SK-N-SH (cell line): ENCODE measurements around the gene SENP1. TPM values are rescaled to one million over a fixed set of nuclear protein-coding genes. Genes with fewer than 3 reads are reported as not detected.

ENCODE experiments used
- CTCF ChIA-PET: fragments of 300-600, 350-600 bp; formaldehyde crosslinking; extraction: SDS; loops from one replicate; lab custom pipeline; 2021; lab: Yijun Ruan, JAX
- POLR2A ChIA-PET: fragments of 350-600 bp; sonication (Branson Sonifier 250); formaldehyde crosslinking; extraction: SDS; loops from one replicate; lab custom pipeline; 2020; ENCODE audit warnings: antibody characterized with exemption, inconsistent platforms; lab: Yijun Ruan, JAX
- DNase-seq: peaks from one replicate; pipeline ENCODE4 v3.0.0; 2012
- H2AFZ ChIP-seq: fragments of 200-600 bp; sonication (generic); 2 replicates; pipeline ENCODE4 v1.8.1; 2016; ENCODE audit warnings: antibody characterized with exemption, mild to moderate bottlenecking, low read depth
- H3F3A ChIP-seq: fragments of 200-600 bp; sonication (generic); replicated peaks from 2 replicates; pipeline ENCODE3; 2016; ENCODE audit warnings: antibody characterized with exemption, mild to moderate bottlenecking; ENCODE audit not compliant: insufficient read depth
- H3K27ac ChIP-seq, 2 experiments: fragments of 200-500 bp in 1 of 2; fragments of 200-600 bp in 1 of 2; sonication (Bioruptor generic) in 1 of 2; sonication (generic), shearing (Covaris generic) in 1 of 2; 2 replicates each; pipeline versions ENCODE4 v1.5.1 to v1.6.1; 2014 to 2016; ENCODE audit warnings: low read depth in 2 of 2, inconsistent platforms in 1 of 2, low read length in 1 of 2, mild to moderate bottlenecking in 1 of 2, mixed read lengths in 1 of 2
- H3K27me3 ChIP-seq: fragments of 200-600 bp; sonication (generic), shearing (Covaris generic); 2 replicates; pipeline ENCODE4 v1.6.1; 2016; ENCODE audit warnings: mixed run types; ENCODE audit not compliant: insufficient read depth
- H3K36me3 ChIP-seq, 2 experiments: fragments of 200-500 bp in 1 of 2; fragments of 200-600 bp in 1 of 2; sonication (Bioruptor generic) in 1 of 2; sonication (generic) in 1 of 2; replicated peaks in 1 of 2; 2 replicates each; pipeline versions ENCODE3 to v1.5.1; 2014 to 2016; ENCODE audit warnings: low read length in 1 of 2, mild to moderate bottlenecking in 1 of 2; ENCODE audit not compliant: insufficient read depth in 2 of 2, control insufficient read depth in 1 of 2
- H3K4me1 ChIP-seq, 2 experiments: fragments of 200-500 bp in 1 of 2; fragments of 200-600 bp in 1 of 2; sonication (Bioruptor generic) in 1 of 2; sonication (generic), shearing (Covaris generic) in 1 of 2; 2 replicates each; pipeline versions ENCODE4 v1.5.1 to v1.6.1; 2014 to 2016; ENCODE audit warnings: low read depth in 1 of 2, low read length in 1 of 2, mixed run types in 1 of 2; ENCODE audit not compliant: insufficient read depth in 2 of 2, control insufficient read depth in 1 of 2
- H3K4me2 ChIP-seq: fragments of 200-600 bp; sonication (generic), shearing (Covaris generic); 2 replicates; pipeline ENCODE4 v1.6.1; 2017; ENCODE audit warnings: mixed run types
- H3K4me3 ChIP-seq, 2 experiments: fragments of 200-500 bp in 1 of 2; fragments of 200-600 bp in 1 of 2; sonication (Bioruptor generic) in 1 of 2; sonication (generic), shearing (Covaris generic) in 1 of 2; 2 replicates each; pipeline versions ENCODE4 v1.5.1 to v1.8.1; 2014 to 2016; ENCODE audit warnings: low read depth in 2 of 2, inconsistent platforms in 1 of 2, low read length in 1 of 2, mild to moderate bottlenecking in 1 of 2, mixed read lengths in 1 of 2, moderate library complexity in 1 of 2
- H3K79me2 ChIP-seq: fragments of 200-600 bp; sonication (generic); 2 replicates; pipeline ENCODE4 v1.8.1; 2017; ENCODE audit warnings: mild to moderate bottlenecking; ENCODE audit not compliant: insufficient read depth
- H3K9ac ChIP-seq: fragments of 200-600 bp; sonication (generic); 2 replicates; pipeline ENCODE4 v1.6.1; 2017; ENCODE audit warnings: mixed run types
- H3K9me2 ChIP-seq: fragments of 200-600 bp; sonication (generic); 2 replicates; pipeline ENCODE4 v1.6.1; 2017; ENCODE audit warnings: mixed run types
- H3K9me3 ChIP-seq: fragments of 200-600 bp; sonication (generic); 2 replicates; pipeline ENCODE4 v1.6.1; 2017; ENCODE audit warnings: mixed run types, mild to moderate bottlenecking, moderate library complexity
- H4K20me1 ChIP-seq: fragments of 200-600 bp; sonication (generic); 2 replicates; pipeline ENCODE4 v1.6.1; 2017; ENCODE audit warnings: mild to moderate bottlenecking, mixed run types; ENCODE audit not compliant: insufficient read depth
- CHD2 ChIP-seq: fragments of 150-350 bp; IDR thresholded peaks from 2 replicates; pipeline ENCODE4 v1.6.1; 2018; ENCODE audit warnings: low read length; ENCODE audit not compliant: partially characterized antibody
- GABPA ChIP-seq: IDR thresholded peaks from 2 replicates; pipeline ENCODE4 v1.4.0; 2012; ENCODE audit warnings: low read depth, mild to moderate bottlenecking
- JUND ChIP-seq: IDR thresholded peaks from 2 replicates; pipeline ENCODE4 v1.4.0; 2012
- MAX ChIP-seq: IDR thresholded peaks from 2 replicates; pipeline ENCODE4 v1.4.0; 2012; ENCODE audit warnings: low read depth
- MEF2A ChIP-seq: IDR thresholded peaks from 2 replicates; pipeline ENCODE4 v1.4.0; 2012; ENCODE audit warnings: low read depth, borderline replicate concordance
- NRF1 ChIP-seq: IDR thresholded peaks from 2 replicates; pipeline ENCODE4 v1.6.1; 2012; ENCODE audit warnings: low read depth, mild to moderate bottlenecking, low read length
- SIN3A ChIP-seq: IDR thresholded peaks from 2 replicates; pipeline ENCODE4 v1.6.1; 2012; ENCODE audit warnings: low read depth, mild to moderate bottlenecking, low read length, moderate library complexity, borderline replicate concordance
- TAF1 ChIP-seq: IDR thresholded peaks from 2 replicates; pipeline ENCODE4 v1.6.1; 2012; ENCODE audit warnings: low read depth, mild to moderate bottlenecking, low read length, moderate library complexity, borderline replicate concordance
- TEAD4 ChIP-seq: IDR thresholded peaks from 2 replicates; pipeline ENCODE4 v1.4.0; 2012; ENCODE audit warnings: mild to moderate bottlenecking, borderline replicate concordance; ENCODE audit not compliant: insufficient read depth
- YY1 ChIP-seq: IDR thresholded peaks from 2 replicates; pipeline ENCODE4 v1.4.0; 2012; ENCODE audit warnings: low read depth, mild to moderate bottlenecking
- ZBTB33 ChIP-seq: IDR thresholded peaks from 2 replicates; pipeline ENCODE4 v1.4.0; 2012; ENCODE audit warnings: low read depth, borderline replicate concordance
- whole genome bisulfite sequencing: methylation state at CpG from one replicate; pipeline ENCODE4 v1.1.6; 2017; ENCODE audit warnings: low lambda C conversion rate; 5-methylcytosine and 5-hydroxymethylcytosine counted together
- polyA plus RNA-seq, 3 experiments: library from polyadenylated mRNA; depleted of rRNA; stranded (reverse); fragments of >200 nt; gene quantifications; 2 replicates each; pipeline ENCODE4 v1.2.3, GENCODE V29; 2012
- TF ChIP-seq, protein P1 (sequence below): fragments of 200-600 bp; sonication (generic); IDR thresholded peaks from 2 replicates; pipeline ENCODE4 v1.6.1; 2017; ENCODE audit warnings: antibody characterized with exemption, mild to moderate bottlenecking, moderate library complexity
- TF ChIP-seq, protein P2 (sequence below): IDR thresholded peaks from 2 replicates; pipeline ENCODE4 v1.6.1; 2012; ENCODE audit warnings: mild to moderate bottlenecking, low read depth, low read length, moderate library complexity

The SENP1 gene
- polyA plus RNA-seq, 1 of the 3 experiments (the other 2 are of a cell fraction): 5.6 TPM

GRCh38 chr12:48084841-48085460 lies 20.9 kb downstream of the SENP1 start:
- no peaks in the 10 kb centered on the region for H3K79me2 ChIP-seq
- ChIA-PET CTCF (interaction anchor here (0.7 to 1.9 kb wide), 7 partner anchors 13 to 533 kb away, joined by 4 to 33 read pairs (median 5); no protein-coding TSS in a partner anchor), POLR2A (no interaction called here)
- H4K20me1 ChIP-seq: no peaks in the 10 kb centered on the region
- H3K9me2 ChIP-seq: no peaks in the 10 kb centered on the region
- H3K9ac ChIP-seq: no peak overlapping the region
- H3K4me2 ChIP-seq: no peak overlapping the region
- DNase-seq: no peak
- peaks cover 55 to 72% of the 10 kb centered on the region in 2 experiments for H3K36me3 ChIP-seq
- no peaks in the 10 kb centered on the region for H3F3A ChIP-seq
- H3K27me3 ChIP-seq: no peaks in the 10 kb centered on the region
- 94% methylated on average over 12 of the region's 12 CpGs for WGBS
- H3K4me3 ChIP-seq: no peak overlapping the region
- no peak overlapping the region for H3K27ac ChIP-seq
- no peak overlapping the region for H2AFZ ChIP-seq
- no peaks in the 10 kb centered on the region for H3K4me1 ChIP-seq
- H3K9me3 ChIP-seq: no peaks in the 10 kb centered on the region
- TF ChIP-seq NRF1 (no peak), JUND (no peak), YY1 (no peak), TAF1 (no peak), CHD2 (no peak), GABPA (no peak), TEAD4 (no peak), SIN3A (no peak), MEF2A (no peak), ZBTB33 (no peak), MAX (no peak)
- TF ChIP-seq, protein P1, sequence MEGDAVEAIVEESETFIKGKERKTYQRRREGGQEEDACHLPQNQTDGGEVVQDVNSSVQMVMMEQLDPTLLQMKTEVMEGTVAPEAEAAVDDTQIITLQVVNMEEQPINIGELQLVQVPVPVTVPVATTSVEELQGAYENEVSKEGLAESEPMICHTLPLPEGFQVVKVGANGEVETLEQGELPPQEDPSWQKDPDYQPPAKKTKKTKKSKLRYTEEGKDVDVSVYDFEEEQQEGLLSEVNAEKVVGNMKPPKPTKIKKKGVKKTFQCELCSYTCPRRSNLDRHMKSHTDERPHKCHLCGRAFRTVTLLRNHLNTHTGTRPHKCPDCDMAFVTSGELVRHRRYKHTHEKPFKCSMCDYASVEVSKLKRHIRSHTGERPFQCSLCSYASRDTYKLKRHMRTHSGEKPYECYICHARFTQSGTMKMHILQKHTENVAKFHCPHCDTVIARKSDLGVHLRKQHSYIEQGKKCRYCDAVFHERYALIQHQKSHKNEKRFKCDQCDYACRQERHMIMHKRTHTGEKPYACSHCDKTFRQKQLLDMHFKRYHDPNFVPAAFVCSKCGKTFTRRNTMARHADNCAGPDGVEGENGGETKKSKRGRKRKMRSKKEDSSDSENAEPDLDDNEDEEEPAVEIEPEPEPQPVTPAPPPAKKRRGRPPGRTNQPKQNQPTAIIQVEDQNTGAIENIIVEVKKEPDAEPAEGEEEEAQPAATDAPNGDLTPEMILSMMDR: no peak
- TF ChIP-seq, protein P2, sequence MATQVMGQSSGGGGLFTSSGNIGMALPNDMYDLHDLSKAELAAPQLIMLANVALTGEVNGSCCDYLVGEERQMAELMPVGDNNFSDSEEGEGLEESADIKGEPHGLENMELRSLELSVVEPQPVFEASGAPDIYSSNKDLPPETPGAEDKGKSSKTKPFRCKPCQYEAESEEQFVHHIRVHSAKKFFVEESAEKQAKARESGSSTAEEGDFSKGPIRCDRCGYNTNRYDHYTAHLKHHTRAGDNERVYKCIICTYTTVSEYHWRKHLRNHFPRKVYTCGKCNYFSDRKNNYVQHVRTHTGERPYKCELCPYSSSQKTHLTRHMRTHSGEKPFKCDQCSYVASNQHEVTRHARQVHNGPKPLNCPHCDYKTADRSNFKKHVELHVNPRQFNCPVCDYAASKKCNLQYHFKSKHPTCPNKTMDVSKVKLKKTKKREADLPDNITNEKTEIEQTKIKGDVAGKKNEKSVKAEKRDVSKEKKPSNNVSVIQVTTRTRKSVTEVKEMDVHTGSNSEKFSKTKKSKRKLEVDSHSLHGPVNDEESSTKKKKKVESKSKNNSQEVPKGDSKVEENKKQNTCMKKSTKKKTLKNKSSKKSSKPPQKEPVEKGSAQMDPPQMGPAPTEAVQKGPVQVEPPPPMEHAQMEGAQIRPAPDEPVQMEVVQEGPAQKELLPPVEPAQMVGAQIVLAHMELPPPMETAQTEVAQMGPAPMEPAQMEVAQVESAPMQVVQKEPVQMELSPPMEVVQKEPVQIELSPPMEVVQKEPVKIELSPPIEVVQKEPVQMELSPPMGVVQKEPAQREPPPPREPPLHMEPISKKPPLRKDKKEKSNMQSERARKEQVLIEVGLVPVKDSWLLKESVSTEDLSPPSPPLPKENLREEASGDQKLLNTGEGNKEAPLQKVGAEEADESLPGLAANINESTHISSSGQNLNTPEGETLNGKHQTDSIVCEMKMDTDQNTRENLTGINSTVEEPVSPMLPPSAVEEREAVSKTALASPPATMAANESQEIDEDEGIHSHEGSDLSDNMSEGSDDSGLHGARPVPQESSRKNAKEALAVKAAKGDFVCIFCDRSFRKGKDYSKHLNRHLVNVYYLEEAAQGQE: no peak
